Measurements from ENCODE around the gene AKAP13. TPM values are rescaled to one million over a fixed set of nuclear protein-coding genes. Genes with fewer than 3 reads are reported as not detected.

The AKAP13 gene
- polyA plus RNA-seq, 3 donors: 47.9 to 99.7 (median 92.6) TPM

- Histone ChIP-seq H3K79me2 (ENCODE audit: insufficient read depth, low read length) (no peaks in the 10 kb centered on the region), H3K27ac (ENCODE audit: low read depth in 1 of 2, low read length in 2 of 2) (peak overlapping the region in 1 of 2 donors; percentile 36), H4K20me1 (ENCODE audit: insufficient read depth, low read length) (peaks cover 30% of the 10 kb centered on the region), H3K27me3 (ENCODE audit: control insufficient read depth in 2 of 2, insufficient read depth in 2 of 2, low read length in 2 of 2) (no peaks in the 10 kb centered on the region), H2AFZ (ENCODE audit: insufficient read depth, low read depth, low read length, poor library complexity, severe bottlenecking) (no peak overlapping the region), H3K9ac (ENCODE audit: insufficient read depth, low read length, poor library complexity, severe bottlenecking) (no peak overlapping the region), H3K4me3 (replicated peaks in 1 of 3; ENCODE audit: low read depth in 2 of 3, low read length in 3 of 3) (no peak overlapping the region), H3K36me3 (replicated peaks in 1 of 2; ENCODE audit: control insufficient read depth in 1 of 2, insufficient read depth in 2 of 2, low read length in 2 of 2) (peaks cover 0 to 7% of the 10 kb centered on the region in 2 donors), H3K9me3 (replicated peaks in 1 of 2; ENCODE audit: control insufficient read depth in 1 of 2, insufficient read depth in 1 of 2, low read length in 2 of 2) (no peaks in the 10 kb centered on the region), H3K4me2 (replicated peaks; ENCODE audit: extremely low read depth, low read length, poor library complexity, severe bottlenecking) (no peak overlapping the region), H3K4me1 (ENCODE audit: control insufficient read depth in 1 of 2, insufficient read depth in 2 of 2, low read length in 2 of 2) (peaks cover 6 to 7% of the 10 kb centered on the region in 2 donors)
- Mint-ChIP-seq H3K4me1 (peaks cover 16% of the 10 kb centered on the region), H3K9me3 (peaks cover 0 to 2% (median 0%) of the 10 kb centered on the region in 7 donors), H3K36me3 (peaks cover under 1 to 8% of the 10 kb centered on the region in 2 donors), H3K4me3 (no peak overlapping the region), H3K27me3 (ENCODE audit: low read depth in 3 of 3) (peaks cover 1 to 7% (median 2%) of the 10 kb centered on the region in 3 donors), H3K27ac (peak overlapping the region in 1 of 7 donors; percentile 4)
- WGBS (ENCODE audit: insufficient coverage): 68% methylated on average over 7 of the region's 10 CpGs
- intact Hi-C loops (cut with micrococcal nuclease): no loop called here
- peak in 1 of 3 donors; percentile 11 for DNase-seq
- TF ChIP-seq CTCF (IDR thresholded peaks at IDR 0.05): no peak
Measured at GRCh38 chr15:85753791-85754452, 373.5 kb downstream of the AKAP13 start.

- Histone ChIP-seq H3K4me1 (ENCODE audit: control insufficient read depth in 1 of 2, insufficient read depth in 2 of 2, low read length in 2 of 2) (peaks cover 6 to 7% of the 10 kb centered on the region in 2 donors), H4K20me1 (ENCODE audit: insufficient read depth, low read length) (peaks cover 20% of the 10 kb centered on the region), H3K27ac (ENCODE audit: low read depth in 1 of 2, low read length in 2 of 2) (no peak overlapping the region), H3K9me3 (replicated peaks in 1 of 2; ENCODE audit: control insufficient read depth in 1 of 2, insufficient read depth in 1 of 2, low read length in 2 of 2) (no peaks in the 10 kb centered on the region), H3K4me3 (replicated peaks in 1 of 3; ENCODE audit: low read depth in 2 of 3, low read length in 3 of 3) (no peak overlapping the region), H3K9ac (ENCODE audit: insufficient read depth, low read length, poor library complexity, severe bottlenecking) (no peak overlapping the region), H3K36me3 (replicated peaks in 1 of 2; ENCODE audit: control insufficient read depth in 1 of 2, insufficient read depth in 2 of 2, low read length in 2 of 2) (no peaks in the 10 kb centered on the region), H3K27me3 (ENCODE audit: control insufficient read depth in 2 of 2, insufficient read depth in 2 of 2, low read length in 2 of 2) (no peaks in the 10 kb centered on the region), H2AFZ (ENCODE audit: insufficient read depth, low read depth, low read length, poor library complexity, severe bottlenecking) (no peak overlapping the region), H3K4me2 (replicated peaks; ENCODE audit: extremely low read depth, low read length, poor library complexity, severe bottlenecking) (no peak overlapping the region), H3K79me2 (ENCODE audit: insufficient read depth, low read length) (no peaks in the 10 kb centered on the region)
- no peak for TF ChIP-seq CTCF (IDR thresholded peaks at IDR 0.05)
- H3K4me1 Mint-ChIP-seq: peaks cover 16% of the 10 kb centered on the region
- 96% methylated on average over 4 of the region's 7 CpGs for WGBS (ENCODE audit: insufficient coverage)
- intact Hi-C loops (cut with micrococcal nuclease): no loop called here
- no peaks in the 10 kb centered on the region for H3K36me3 Mint-ChIP-seq
- no peak overlapping the region for H3K27ac Mint-ChIP-seq
- H3K27me3 Mint-ChIP-seq (ENCODE audit: low read depth in 3 of 3): peaks cover 1 to 7% (median 2%) of the 10 kb centered on the region in 3 donors
- H3K9me3 Mint-ChIP-seq: peaks cover 0 to 2% (median 0%) of the 10 kb centered on the region in 7 donors
- DNase-seq: no peak
- H3K4me3 Mint-ChIP-seq: no peak overlapping the region
Measured at GRCh38 chr15:85754989-85755388, 374.6 kb downstream of the AKAP13 start.
